PC-3 (cell line): ENCODE measurements around the gene TNFRSF1B. TPM values are rescaled to one million over a fixed set of nuclear protein-coding genes. Genes with fewer than 3 reads are reported as not detected.

ENCODE experiments used
- ATAC-seq: fragments of 200-7000 bp; cut with Tn5 transposase; 2 replicates; pipeline ENCODE4 v1.9.1; 2020; ENCODE audit warnings: mild to moderate bottlenecking, moderate library complexity
- BruUV-seq: library from RNA; stranded (reverse); fragments of 400-500 nt; replicated peaks from 2 replicates; lab custom pipeline; 2021; lab: Mats Ljungman, UMichigan
- CTCF ChIA-PET: fragments of 300-600 bp; sonication (Branson Sonifier 250); formaldehyde crosslinking; loops from one replicate; lab custom pipeline; 2022; ENCODE audit warnings: antibody characterized with exemption; lab: Charles Lee
- POLR2A ChIA-PET: fragments of 300-600 bp; sonication (Branson Sonifier 250); formaldehyde crosslinking; loops from one replicate; lab custom pipeline; 2022; ENCODE audit warnings: antibody characterized with exemption; ENCODE audit not compliant: unreplicated experiment; lab: Charles Lee
- DNase-seq: peaks from one replicate; pipeline ENCODE4 v3.0.0-alpha.2; 2015
- H2AFZ ChIP-seq: fragments of 300-600 bp; sonication (generic); 2 replicates; pipeline ENCODE4 v1.6.0; 2016; ENCODE audit warnings: antibody characterized with exemption, low read length
- H3F3A ChIP-seq: fragments of 300-600 bp; sonication (generic); one replicate; pipeline ENCODE4 v1.6.0; 2017; ENCODE audit warnings: antibody characterized with exemption, low read length, control low read depth, mild to moderate bottlenecking; ENCODE audit not compliant: unreplicated experiment
- H3K27ac ChIP-seq: fragments of 300-600 bp; sonication (generic); 2 replicates; pipeline ENCODE4 v1.5.1; 2016; ENCODE audit warnings: mild to moderate bottlenecking, low read length
- H3K27me3 ChIP-seq: fragments of 300-600 bp; sonication (generic); 2 replicates; pipeline ENCODE4 v1.6.1; 2016; ENCODE audit warnings: low read length, mixed read lengths
- H3K36me3 ChIP-seq: fragments of 300-600 bp; sonication (generic); 2 replicates; pipeline ENCODE4 v1.6.1; 2016; ENCODE audit warnings: low read depth, mixed run types, low read length, mixed read lengths
- H3K4me1 ChIP-seq: fragments of 300-600 bp; sonication (generic); 2 replicates; pipeline ENCODE4 v1.5.1; 2016; ENCODE audit warnings: low read length; ENCODE audit not compliant: insufficient read depth
- H3K4me2 ChIP-seq: fragments of 300-600 bp; sonication (generic); 2 replicates; pipeline ENCODE4 v1.6.0; 2016; ENCODE audit warnings: low read length
- H3K4me3 ChIP-seq: fragments of 300-600 bp; sonication (generic); 2 replicates; pipeline ENCODE4 v1.5.1; 2016; ENCODE audit warnings: mild to moderate bottlenecking, low read length, mixed read lengths
- H3K79me2 ChIP-seq: fragments of 300-600 bp; sonication (generic); 2 replicates; pipeline ENCODE4 v1.6.1; 2017; ENCODE audit warnings: low read length, mixed read lengths
- H3K9ac ChIP-seq: fragments of 300-600 bp; sonication (generic); 2 replicates; pipeline ENCODE4 v1.6.0; 2016; ENCODE audit warnings: mild to moderate bottlenecking, low read length
- H3K9me2 ChIP-seq: fragments of 300-600 bp; sonication (generic); replicated peaks from 2 replicates; pipeline ENCODE4 v1.6.1; 2016; ENCODE audit warnings: mixed run types, low read length, mixed read lengths
- H3K9me3 ChIP-seq: fragments of 300-600 bp; sonication (generic); 2 replicates; pipeline ENCODE4 v1.6.1; 2016; ENCODE audit warnings: low read length, mixed read lengths
- H4K20me1 ChIP-seq: fragments of 300-600 bp; sonication (generic); 2 replicates; pipeline ENCODE4 v1.6.1; 2016; ENCODE audit warnings: low read length, mixed read lengths
- EZH2 ChIP-seq: fragments of 300-600 bp; sonication (generic); IDR thresholded peaks from one replicate; pipeline ENCODE4 v1.6.1; 2017; ENCODE audit warnings: antibody characterized with exemption, mild to moderate bottlenecking, low read length; ENCODE audit not compliant: unreplicated experiment
- EZH2phosphoT487 ChIP-seq: fragments of 300-600 bp; sonication (generic); IDR thresholded peaks from 2 replicates; pipeline ENCODE4 v1.6.1; 2018; ENCODE audit warnings: mild to moderate bottlenecking, antibody characterized with exemption, low read length, borderline replicate concordance
- intact Hi-C: fragments of 100-400 bp; cut with micrococcal nuclease; formaldehyde crosslinking; loops from 2 replicates; pipeline ENCODE4 v1.9.0; 2023
- total RNA-seq: library from RNA; depleted of rRNA; stranded (reverse); fragments of >200 nt; gene quantifications from 2 replicates; pipeline ENCODE4 v1.2.3, GENCODE V29; 2014
- TF ChIP-seq, protein P1 (sequence below): fragments of 300-600 bp; sonication (generic); conservative IDR thresholded peaks from 2 replicates; pipeline ENCODE4 v1.5.1; 2017; ENCODE audit warnings: antibody characterized with exemption, low read depth, mild to moderate bottlenecking, low read length

Gene TNFRSF1B
- total RNA-seq, 1 experiment from 2014 or later: 1.3 TPM

DNA sequence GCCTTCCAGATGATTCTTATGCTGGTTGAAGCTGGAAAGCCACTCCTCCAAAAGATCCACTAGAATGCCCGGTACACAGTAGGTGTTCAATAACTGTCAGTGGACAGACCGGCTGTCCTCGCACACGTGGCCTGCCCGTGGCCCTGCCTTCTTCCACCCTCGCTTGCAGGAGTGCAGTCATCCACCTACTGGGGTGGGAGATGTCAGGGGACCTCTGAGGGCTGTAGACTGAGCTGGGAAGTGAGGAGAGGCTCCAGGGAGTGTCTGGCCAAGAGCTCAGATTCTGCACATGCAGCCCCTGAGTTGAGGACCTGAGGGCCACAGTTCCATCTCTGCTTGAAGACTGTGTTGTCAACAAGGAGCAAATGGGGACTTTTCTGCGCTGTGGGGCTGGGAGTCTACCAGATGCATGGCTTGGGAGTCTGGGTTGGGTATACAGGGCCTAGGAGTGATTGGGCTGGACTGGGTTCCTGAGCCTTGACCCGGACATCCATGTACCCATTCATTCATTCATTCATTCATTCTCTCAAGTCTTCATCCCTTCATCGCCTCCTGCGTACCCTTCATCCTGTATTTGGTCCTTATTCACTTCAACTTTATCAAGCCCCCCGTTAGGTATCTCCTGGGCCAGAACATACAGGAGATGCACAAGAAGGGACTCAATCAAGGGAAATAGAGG is 4.2 kb upstream of the TNFRSF1B start:
- TF ChIP-seq, protein P1, sequence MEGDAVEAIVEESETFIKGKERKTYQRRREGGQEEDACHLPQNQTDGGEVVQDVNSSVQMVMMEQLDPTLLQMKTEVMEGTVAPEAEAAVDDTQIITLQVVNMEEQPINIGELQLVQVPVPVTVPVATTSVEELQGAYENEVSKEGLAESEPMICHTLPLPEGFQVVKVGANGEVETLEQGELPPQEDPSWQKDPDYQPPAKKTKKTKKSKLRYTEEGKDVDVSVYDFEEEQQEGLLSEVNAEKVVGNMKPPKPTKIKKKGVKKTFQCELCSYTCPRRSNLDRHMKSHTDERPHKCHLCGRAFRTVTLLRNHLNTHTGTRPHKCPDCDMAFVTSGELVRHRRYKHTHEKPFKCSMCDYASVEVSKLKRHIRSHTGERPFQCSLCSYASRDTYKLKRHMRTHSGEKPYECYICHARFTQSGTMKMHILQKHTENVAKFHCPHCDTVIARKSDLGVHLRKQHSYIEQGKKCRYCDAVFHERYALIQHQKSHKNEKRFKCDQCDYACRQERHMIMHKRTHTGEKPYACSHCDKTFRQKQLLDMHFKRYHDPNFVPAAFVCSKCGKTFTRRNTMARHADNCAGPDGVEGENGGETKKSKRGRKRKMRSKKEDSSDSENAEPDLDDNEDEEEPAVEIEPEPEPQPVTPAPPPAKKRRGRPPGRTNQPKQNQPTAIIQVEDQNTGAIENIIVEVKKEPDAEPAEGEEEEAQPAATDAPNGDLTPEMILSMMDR: no peak
- TF ChIP-seq EZH2: no peak
- no peak for TF ChIP-seq EZH2phosphoT487
- H3K36me3 ChIP-seq: no peaks in the 10 kb centered on the region
- H2AFZ ChIP-seq: no peak overlapping the region
- POLR2A ChIA-PET: interaction anchor here (0.6 kb wide), 1 partner anchor 15 kb away, joined by 4 read pairs; no protein-coding TSS in a partner anchor
- H3K9me3 ChIP-seq: no peaks in the 10 kb centered on the region
- H3K9ac ChIP-seq: no peak overlapping the region
- no peaks in the 10 kb centered on the region for H3F3A ChIP-seq
- H3K9me2 ChIP-seq: no peaks in the 10 kb centered on the region
- 0 out of 2 replicates have a peak overlapping the region, but pooled peaks have one; percentile 23 for H3K4me2 ChIP-seq
- H3K27ac ChIP-seq: 0 out of 2 replicates have a peak overlapping the region, but pooled peaks have one; percentile 19
- CTCF ChIA-PET: no interaction called here
- H3K4me3 ChIP-seq: no peak overlapping the region
- no TSS peak for BruUV-seq
- H3K79me2 ChIP-seq: no peaks in the 10 kb centered on the region
- H3K27me3 ChIP-seq: no peaks in the 10 kb centered on the region
- H3K4me1 ChIP-seq: peaks cover 36% of the 10 kb centered on the region
- intact Hi-C loops: loop anchor here (1.0 kb wide), 1 partner anchor 30 kb away; no protein-coding TSS in a partner anchor
- ATAC-seq: no peak
- DNase-seq: no peak
- no peaks in the 10 kb centered on the region for H4K20me1 ChIP-seq

DNA sequence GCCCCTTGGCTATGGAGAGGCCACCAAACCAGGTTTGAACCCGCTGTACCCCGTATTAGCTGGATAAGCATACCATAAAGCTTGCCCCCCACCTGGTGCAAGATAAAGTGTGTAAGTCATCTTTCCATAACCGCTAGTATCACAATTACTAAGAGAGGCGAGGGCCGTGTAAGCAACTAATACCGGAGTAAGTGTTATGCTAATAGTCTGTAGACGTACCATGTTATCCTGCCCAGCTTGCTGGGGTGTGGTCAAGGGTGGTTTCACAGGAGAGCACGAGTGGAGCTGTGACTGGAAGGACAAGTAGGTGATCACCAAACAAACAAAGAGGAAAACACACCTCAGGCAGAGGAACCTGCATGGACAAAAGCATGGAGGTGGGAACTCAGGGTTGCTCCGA is 3.6 kb upstream of the TNFRSF1B start:
- Histone ChIP-seq H3K9me3 (no peaks in the 10 kb centered on the region), H3K36me3 (no peaks in the 10 kb centered on the region), H4K20me1 (no peaks in the 10 kb centered on the region), H3K4me1 (peaks cover 29% of the 10 kb centered on the region), H3K4me3 (no peak overlapping the region), H3K4me2 (no peak overlapping the region), H3F3A (no peaks in the 10 kb centered on the region), H2AFZ (no peak overlapping the region), H3K27me3 (no peaks in the 10 kb centered on the region), H3K9ac (no peak overlapping the region), H3K79me2 (no peaks in the 10 kb centered on the region), H3K27ac (no peak overlapping the region), H3K9me2 (no peaks in the 10 kb centered on the region)
- no TSS peak for BruUV-seq
- intact Hi-C loops: no loop called here
- TF ChIP-seq EZH2 (no peak), EZH2phosphoT487 (no peak)
- TF ChIP-seq, protein P1: no peak
- DNase-seq (no peak), ATAC-seq (no peak)
- POLR2A ChIA-PET: no interaction called here
- CTCF ChIA-PET: no interaction called here

DNA sequence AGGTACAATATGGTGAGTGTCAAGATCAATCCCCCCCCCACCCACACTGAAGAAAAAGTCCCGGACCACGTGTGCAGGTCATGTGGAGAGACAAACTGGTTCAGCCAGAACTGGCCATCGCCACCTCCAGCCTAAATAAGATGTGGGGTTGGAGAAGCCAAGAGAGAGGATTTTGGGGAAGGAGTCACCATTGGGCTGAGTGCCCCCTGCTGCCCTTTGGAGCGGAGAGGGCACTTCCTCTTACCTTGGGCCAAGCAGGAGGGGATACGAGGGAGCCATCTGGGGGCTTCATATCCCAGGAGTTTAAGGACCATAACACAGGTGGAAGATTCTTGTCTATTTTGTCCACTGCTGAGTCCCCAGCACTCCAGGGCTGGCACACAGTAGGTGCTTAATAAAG is 2.6 kb upstream of the TNFRSF1B start:
- intact Hi-C loops: no loop called here

More for the DNA sequence above, 2.6 kb upstream of the TNFRSF1B start:
- Histone ChIP-seq H3K27ac (no peak overlapping the region), H2AFZ (no peak overlapping the region), H3F3A (no peaks in the 10 kb centered on the region), H3K4me1 (peaks cover 29% of the 10 kb centered on the region), H3K4me3 (no peak overlapping the region), H3K9me3 (no peaks in the 10 kb centered on the region), H3K9me2 (no peaks in the 10 kb centered on the region), H3K36me3 (no peaks in the 10 kb centered on the region), H3K9ac (no peak overlapping the region), H3K79me2 (no peaks in the 10 kb centered on the region), H3K4me2 (no peak overlapping the region), H3K27me3 (no peaks in the 10 kb centered on the region), H4K20me1 (no peaks in the 10 kb centered on the region)
- CTCF ChIA-PET: no interaction called here
- TF ChIP-seq EZH2phosphoT487 (no peak), EZH2 (no peak)
- TF ChIP-seq, protein P1: no peak
- no peak for ATAC-seq
- no peak for DNase-seq
- BruUV-seq: no TSS peak
- POLR2A ChIA-PET: no interaction called here
